ENCODE measurements around the gene TNFRSF18.

The TNFRSF18 gene

DNA sequence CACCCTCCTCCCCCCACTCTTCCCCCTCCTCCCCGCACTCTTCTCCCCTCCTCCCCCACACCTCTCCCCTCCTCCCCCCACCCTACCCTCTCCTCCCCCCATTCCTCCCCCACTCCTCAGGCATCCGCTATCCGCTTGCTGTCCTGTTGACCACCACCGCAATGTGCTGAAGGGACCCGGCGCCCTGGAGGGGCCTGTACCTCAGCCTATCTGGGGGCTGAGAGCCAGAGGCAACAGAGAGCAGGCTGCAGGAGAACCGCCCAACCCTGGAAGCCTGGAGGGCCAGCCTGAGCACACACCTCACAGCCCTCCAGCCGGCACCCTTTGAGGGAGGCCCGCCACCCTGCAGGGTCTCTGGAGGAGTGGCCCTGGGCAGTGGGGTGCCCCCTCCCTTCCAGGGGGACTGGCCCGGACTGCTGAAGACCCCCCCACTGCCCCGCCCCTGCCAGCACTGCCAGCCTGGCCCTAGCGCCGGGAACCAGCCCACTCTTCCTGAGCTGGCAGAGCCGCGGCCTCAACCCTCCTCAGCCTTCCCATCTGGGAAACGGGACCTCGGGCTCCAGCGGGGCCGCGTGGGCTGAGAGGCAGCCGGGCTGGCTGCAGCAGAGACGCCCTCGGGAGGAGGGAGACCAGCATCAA, 38.9 kb upstream of the TNFRSF18 start:
- Histone ChIP-seq H3K27ac (ENCODE audit: low read depth, low read length) (no peak overlapping the region), H3K4me3 (ENCODE audit: low read length) (no peak overlapping the region), H3K27me3 (ENCODE audit: control insufficient read depth, low read length) (no peaks in the 10 kb centered on the region), H3K9me2 (replicated peaks; ENCODE audit: control insufficient read depth, low read length) (no peaks in the 10 kb centered on the region), H3K9me3 (ENCODE audit: control insufficient read depth, insufficient read depth, low read length) (no peaks in the 10 kb centered on the region), H3K4me2 (ENCODE audit: low read length) (no peak overlapping the region), H3K79me2 (ENCODE audit: control insufficient read depth, low read length) (no peaks in the 10 kb centered on the region), H3F3A (ENCODE audit: control insufficient read depth, insufficient read depth) (no peaks in the 10 kb centered on the region), H3K4me1 (ENCODE audit: control insufficient read depth, low read length) (no peaks in the 10 kb centered on the region), H3K36me3 (ENCODE audit: control insufficient read depth, low read length) (no peaks in the 10 kb centered on the region), H4K20me1 (ENCODE audit: control insufficient read depth, insufficient read depth, low read depth, low read length) (no peaks in the 10 kb centered on the region)
- TF ChIP-seq CTCF (IDR thresholded peaks at IDR 0.05; ENCODE audit: low read depth, low read length, poor library complexity, severe bottlenecking) (no peak), EZH2phosphoT487 (IDR thresholded peaks at IDR 0.05; ENCODE audit: borderline replicate concordance, low read length) (no peak)

DNA sequence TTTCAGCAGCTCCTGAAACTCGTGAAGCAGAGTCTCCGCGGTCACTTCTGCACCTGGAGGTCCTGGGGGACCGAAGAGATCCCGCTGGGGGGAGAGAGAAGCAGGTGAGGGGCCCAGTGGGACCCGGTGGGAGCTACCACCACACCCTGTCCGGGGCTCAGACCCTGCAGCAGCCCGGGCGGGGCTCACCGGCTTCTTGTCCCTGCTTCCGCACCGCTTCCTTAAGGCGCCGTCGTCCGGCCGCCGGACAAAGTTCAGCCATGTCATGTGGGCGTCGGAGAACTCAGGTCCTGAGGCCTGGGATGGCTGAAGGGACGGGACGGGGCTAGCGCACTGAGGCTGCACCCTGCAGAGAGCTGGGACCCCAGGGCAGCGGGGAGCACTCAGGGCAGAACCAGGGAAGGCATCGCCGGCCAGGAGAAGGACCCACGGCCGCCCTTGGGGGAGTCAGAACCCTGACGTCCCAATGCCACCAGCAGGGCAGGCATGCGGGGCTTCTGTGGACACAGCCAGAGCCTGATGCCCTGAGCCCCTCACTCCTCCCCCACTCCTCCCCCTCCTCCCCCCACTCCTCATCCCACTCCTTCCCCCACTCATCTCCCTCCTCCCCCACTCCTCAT, 37.9 kb upstream of the TNFRSF18 start:
- Histone ChIP-seq H3K9me3 (ENCODE audit: control insufficient read depth, insufficient read depth, low read length) (no peaks in the 10 kb centered on the region), H3K4me3 (ENCODE audit: low read length) (no peak overlapping the region), H3K4me2 (ENCODE audit: low read length) (no peak overlapping the region), H3K27me3 (ENCODE audit: control insufficient read depth, low read length) (peaks cover 3% of the 10 kb centered on the region; the same call in 1 of the 2 replicates), H4K20me1 (ENCODE audit: control insufficient read depth, insufficient read depth, low read depth, low read length) (no peaks in the 10 kb centered on the region), H3K79me2 (ENCODE audit: control insufficient read depth, low read length) (no peaks in the 10 kb centered on the region), H3K4me1 (ENCODE audit: control insufficient read depth, low read length) (no peaks in the 10 kb centered on the region), H3K9me2 (replicated peaks; ENCODE audit: control insufficient read depth, low read length) (no peaks in the 10 kb centered on the region), H3K27ac (ENCODE audit: low read depth, low read length) (no peak overlapping the region), H3K36me3 (ENCODE audit: control insufficient read depth, low read length) (no peaks in the 10 kb centered on the region), H3F3A (ENCODE audit: control insufficient read depth, insufficient read depth) (no peaks in the 10 kb centered on the region)
- TF ChIP-seq EZH2phosphoT487 (IDR thresholded peaks at IDR 0.05; ENCODE audit: borderline replicate concordance, low read length) (no peak), CTCF (IDR thresholded peaks at IDR 0.05; ENCODE audit: low read depth, low read length, poor library complexity, severe bottlenecking) (no peak)

DNA sequence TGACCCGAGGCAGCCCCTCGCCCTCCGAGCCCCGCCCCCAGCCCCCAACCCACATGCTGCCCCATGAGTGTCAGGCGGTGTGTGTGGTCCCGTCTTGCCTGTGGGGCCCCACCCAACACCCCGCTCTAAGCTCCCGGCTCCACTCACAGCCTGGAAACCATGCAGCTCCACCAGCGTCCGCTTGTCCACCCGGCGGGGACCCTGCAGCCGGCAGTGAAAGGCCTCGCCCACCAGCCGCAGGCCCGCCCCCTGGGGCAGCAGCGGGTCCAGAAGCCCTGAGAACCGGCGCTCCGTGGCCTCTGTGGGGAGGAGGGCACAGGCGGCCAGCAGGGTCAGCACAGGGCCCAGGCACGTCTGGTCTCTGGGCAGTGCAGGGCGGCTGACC, 37.4 kb upstream of the TNFRSF18 start:
- Histone ChIP-seq H3K27me3 (ENCODE audit: control insufficient read depth, low read length) (peaks cover 3% of the 10 kb centered on the region; the same call in 1 of the 2 replicates), H3K9me3 (ENCODE audit: control insufficient read depth, insufficient read depth, low read length) (no peaks in the 10 kb centered on the region), H3K4me1 (ENCODE audit: control insufficient read depth, low read length) (no peaks in the 10 kb centered on the region), H4K20me1 (ENCODE audit: control insufficient read depth, insufficient read depth, low read depth, low read length) (no peaks in the 10 kb centered on the region), H3K9me2 (replicated peaks; ENCODE audit: control insufficient read depth, low read length) (no peaks in the 10 kb centered on the region), H3F3A (ENCODE audit: control insufficient read depth, insufficient read depth) (no peaks in the 10 kb centered on the region), H3K36me3 (ENCODE audit: control insufficient read depth, low read length) (no peaks in the 10 kb centered on the region), H3K27ac (ENCODE audit: low read depth, low read length) (no peak overlapping the region), H3K4me2 (ENCODE audit: low read length) (no peak overlapping the region), H3K79me2 (ENCODE audit: control insufficient read depth, low read length) (no peaks in the 10 kb centered on the region), H3K4me3 (ENCODE audit: low read length) (no peak overlapping the region)
- TF ChIP-seq EZH2phosphoT487 (IDR thresholded peaks at IDR 0.05; ENCODE audit: borderline replicate concordance, low read length), result no peak
- TF ChIP-seq CTCF (IDR thresholded peaks at IDR 0.05; ENCODE audit: low read depth, low read length, poor library complexity, severe bottlenecking), result no peak

All from DOHH2 (cell line).